DOHH2 (cell line): ENCODE measurements around the gene DCUN1D1.
"Not testable (repeated sequence)": the region's sequence is repeated elsewhere in the genome, so short reads cannot be mapped to it uniquely, and the experiment has no call there.

Source experiments
- EZH2phosphoT487 ChIP-seq: fragments of 200-600 bp; sonication (generic); IDR thresholded peaks from 2 replicates; pipeline ENCODE4 v1.6.1; 2017; ENCODE audit warnings: borderline replicate concordance, mild to moderate bottlenecking, antibody characterized with exemption, low read length, moderate library complexity, mixed read lengths
- TF ChIP-seq, protein P1 (sequence below): fragments of 200-600 bp; sonication (generic); IDR thresholded peaks from one replicate; pipeline ENCODE4 v1.5.1; 2014; ENCODE audit warnings: antibody characterized with exemption, mild to moderate bottlenecking, low read depth, low read length; ENCODE audit not compliant: poor library complexity, severe bottlenecking

DNA sequence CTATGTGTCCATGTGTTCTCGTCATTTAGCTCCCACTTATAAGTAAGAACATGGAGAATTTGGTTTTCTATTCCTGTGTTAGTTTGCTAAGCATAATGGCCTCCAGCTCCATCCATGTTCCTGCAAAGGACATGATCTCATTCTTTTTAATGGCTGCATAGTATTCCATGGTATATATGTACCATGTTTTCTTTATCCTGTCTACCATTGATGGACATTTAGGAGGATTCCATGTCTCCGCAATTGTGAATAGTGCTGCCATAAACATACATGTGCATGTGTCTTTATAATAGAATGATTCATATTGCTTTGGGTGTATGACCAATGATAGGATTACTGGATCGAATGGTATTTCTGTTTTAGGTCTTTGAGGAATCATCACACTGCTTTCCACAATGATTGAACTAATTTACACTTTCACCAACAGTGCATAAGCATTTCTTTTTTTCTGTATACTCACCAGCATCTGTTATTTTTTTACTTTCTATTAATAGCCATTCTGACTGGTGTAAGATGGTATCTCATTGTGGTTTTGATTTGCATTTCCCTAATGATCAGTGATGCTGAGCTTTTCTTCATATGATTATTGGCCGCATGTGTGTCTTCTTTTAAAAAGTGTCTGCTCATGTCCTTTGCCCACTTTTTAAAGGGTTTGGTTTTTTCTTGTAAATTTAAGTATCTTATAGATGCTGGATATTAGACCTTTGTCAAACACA, 13.3 kb upstream of the DCUN1D1 start:
- TF ChIP-seq, protein P1, sequence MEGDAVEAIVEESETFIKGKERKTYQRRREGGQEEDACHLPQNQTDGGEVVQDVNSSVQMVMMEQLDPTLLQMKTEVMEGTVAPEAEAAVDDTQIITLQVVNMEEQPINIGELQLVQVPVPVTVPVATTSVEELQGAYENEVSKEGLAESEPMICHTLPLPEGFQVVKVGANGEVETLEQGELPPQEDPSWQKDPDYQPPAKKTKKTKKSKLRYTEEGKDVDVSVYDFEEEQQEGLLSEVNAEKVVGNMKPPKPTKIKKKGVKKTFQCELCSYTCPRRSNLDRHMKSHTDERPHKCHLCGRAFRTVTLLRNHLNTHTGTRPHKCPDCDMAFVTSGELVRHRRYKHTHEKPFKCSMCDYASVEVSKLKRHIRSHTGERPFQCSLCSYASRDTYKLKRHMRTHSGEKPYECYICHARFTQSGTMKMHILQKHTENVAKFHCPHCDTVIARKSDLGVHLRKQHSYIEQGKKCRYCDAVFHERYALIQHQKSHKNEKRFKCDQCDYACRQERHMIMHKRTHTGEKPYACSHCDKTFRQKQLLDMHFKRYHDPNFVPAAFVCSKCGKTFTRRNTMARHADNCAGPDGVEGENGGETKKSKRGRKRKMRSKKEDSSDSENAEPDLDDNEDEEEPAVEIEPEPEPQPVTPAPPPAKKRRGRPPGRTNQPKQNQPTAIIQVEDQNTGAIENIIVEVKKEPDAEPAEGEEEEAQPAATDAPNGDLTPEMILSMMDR = not testable (repeated sequence)
- TF ChIP-seq EZH2phosphoT487 = not testable (repeated sequence)
